Sigmoid colon (tissue), 4 donors: ENCODE data around the gene DOCK1.

Source experiments
- EP300 ChIP-seq, 4 donors: sonication (generic); formaldehyde crosslinking; IDR thresholded peaks; one replicate each; pipeline ENCODE4 v1.6.1; 2017; ENCODE audit warnings: antibody characterized with exemption in 4 of 4
- POLR2A ChIP-seq, 2 donors: fragments of 450-650 bp; IDR thresholded peaks; one replicate each; pipeline ENCODE4 v1.6.1; 2016; ENCODE audit warnings: antibody characterized with exemption in 2 of 2, mild to moderate bottlenecking in 2 of 2, moderate library complexity in 2 of 2
- POLR2AphosphoS5 ChIP-seq, 4 donors: sonication (generic); formaldehyde crosslinking; IDR thresholded peaks; one replicate each; pipeline ENCODE4 v1.6.1; 2017; ENCODE audit warnings: antibody characterized with exemption in 4 of 4
- TF ChIP-seq, protein P1 (sequence below), 4 experiments: fragments of 450-650 bp in 3 of 4; fragments of 200-600 bp in 1 of 4; IDR thresholded peaks; one replicate each; pipeline ENCODE4 v1.5.1; 2016 to 2019; ENCODE audit warnings: antibody characterized with exemption in 4 of 4, mild to moderate bottlenecking in 3 of 4, moderate library complexity in 2 of 4

- TF ChIP-seq POLR2A (IDR thresholded peaks at IDR 0.05) (no peak), POLR2AphosphoS5 (IDR thresholded peaks at IDR 0.05) (no peak), EP300 (IDR thresholded peaks at IDR 0.05) (no peak)
- TF ChIP-seq, protein P1, sequence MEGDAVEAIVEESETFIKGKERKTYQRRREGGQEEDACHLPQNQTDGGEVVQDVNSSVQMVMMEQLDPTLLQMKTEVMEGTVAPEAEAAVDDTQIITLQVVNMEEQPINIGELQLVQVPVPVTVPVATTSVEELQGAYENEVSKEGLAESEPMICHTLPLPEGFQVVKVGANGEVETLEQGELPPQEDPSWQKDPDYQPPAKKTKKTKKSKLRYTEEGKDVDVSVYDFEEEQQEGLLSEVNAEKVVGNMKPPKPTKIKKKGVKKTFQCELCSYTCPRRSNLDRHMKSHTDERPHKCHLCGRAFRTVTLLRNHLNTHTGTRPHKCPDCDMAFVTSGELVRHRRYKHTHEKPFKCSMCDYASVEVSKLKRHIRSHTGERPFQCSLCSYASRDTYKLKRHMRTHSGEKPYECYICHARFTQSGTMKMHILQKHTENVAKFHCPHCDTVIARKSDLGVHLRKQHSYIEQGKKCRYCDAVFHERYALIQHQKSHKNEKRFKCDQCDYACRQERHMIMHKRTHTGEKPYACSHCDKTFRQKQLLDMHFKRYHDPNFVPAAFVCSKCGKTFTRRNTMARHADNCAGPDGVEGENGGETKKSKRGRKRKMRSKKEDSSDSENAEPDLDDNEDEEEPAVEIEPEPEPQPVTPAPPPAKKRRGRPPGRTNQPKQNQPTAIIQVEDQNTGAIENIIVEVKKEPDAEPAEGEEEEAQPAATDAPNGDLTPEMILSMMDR (IDR thresholded peaks at IDR 0.05), result no peak
These were observed 310.6 kb downstream of the DOCK1 start for GRCh38 chr10:127215866-127216265.
